Measurements from ENCODE around the gene LRFN3. TPM values are rescaled to one million over a fixed set of nuclear protein-coding genes. Genes with fewer than 3 reads are reported as not detected.

LRFN3 gene
- total and polyA plus RNA-seq, 10 of the 15 experiments (the other 5 are each of a cell fraction or from before 2014, with no cell fraction given): 0.02 to 7.3 (median 2.0) TPM; not detected in 1

GRCh38 chr19:35899547-35900214 lies 36.5 kb upstream of the LRFN3 start (continued):
- TF ChIP-seq ZBTB33 (IDR thresholded peaks at IDR 0.05) (no peak), SIX5 (IDR thresholded peaks at IDR 0.05; ENCODE audit: low read depth, low read length, severe bottlenecking) (no peak), NFIC (IDR thresholded peaks at IDR 0.05; ENCODE audit: low read depth, low read length) (peak; percentile 43; the same call in 1 of the 2 replicates), MXI1 (IDR thresholded peaks at IDR 0.05; ENCODE audit: low read depth, low read length) (peak; percentile 86), ZNF384 (IDR thresholded peaks at IDR 0.05; ENCODE audit: borderline replicate concordance, low read depth, low read length) (peak; percentile 82), HCFC1 (IDR thresholded peaks at IDR 0.05; ENCODE audit: low read length) (no peak), RAD51 (IDR thresholded peaks at IDR 0.05) (no peak), ZZZ3 (IDR thresholded peaks at IDR 0.05; ENCODE audit: control insufficient read depth, insufficient read length, low read depth) (no peak), IKZF2 (IDR thresholded peaks at IDR 0.05) (peak; percentile 5 to 37; a peak in 2 of 4 replicates), WRNIP1 (IDR thresholded peaks at IDR 0.05; ENCODE audit: borderline replicate concordance, low read depth, low read length) (no peak), SMARCA5 (IDR thresholded peaks at IDR 0.05) (no peak), MTA2 (IDR thresholded peaks at IDR 0.05; ENCODE audit: low read depth) (no peak), GABPA (IDR thresholded peaks at IDR 0.05; ENCODE audit: low read depth) (no peak), POLR2A (IDR thresholded peaks at IDR 0.05; ENCODE audit: low read depth, low read length) (peak; percentile 38; the same call in 1 of the 2 replicates), POLR2AphosphoS2 (IDR thresholded peaks at IDR 0.05; ENCODE audit: low read depth, low read length) (peak; percentile 11; the same call in 1 of the 2 replicates), HDAC2 (IDR thresholded peaks at IDR 0.05) (no peak), STAT1 (conservative IDR thresholded peaks at IDR 0.05) (no peak), RFX5 (IDR thresholded peaks at IDR 0.05; ENCODE audit: low read depth, low read length) (no peak), IKZF1 (conservative IDR thresholded peaks at IDR 0.05) (peak; percentile 76), RUNX3 (IDR thresholded peaks at IDR 0.05; ENCODE audit: low read length) (no peak; the same call in none of the 2 replicates), IRF4 (IDR thresholded peaks at IDR 0.05; ENCODE audit: low read depth, low read length) (no peak), CBX5 (IDR thresholded peaks at IDR 0.05; ENCODE audit: low read depth) (no peak)
- TF ChIP-seq, protein P1, sequence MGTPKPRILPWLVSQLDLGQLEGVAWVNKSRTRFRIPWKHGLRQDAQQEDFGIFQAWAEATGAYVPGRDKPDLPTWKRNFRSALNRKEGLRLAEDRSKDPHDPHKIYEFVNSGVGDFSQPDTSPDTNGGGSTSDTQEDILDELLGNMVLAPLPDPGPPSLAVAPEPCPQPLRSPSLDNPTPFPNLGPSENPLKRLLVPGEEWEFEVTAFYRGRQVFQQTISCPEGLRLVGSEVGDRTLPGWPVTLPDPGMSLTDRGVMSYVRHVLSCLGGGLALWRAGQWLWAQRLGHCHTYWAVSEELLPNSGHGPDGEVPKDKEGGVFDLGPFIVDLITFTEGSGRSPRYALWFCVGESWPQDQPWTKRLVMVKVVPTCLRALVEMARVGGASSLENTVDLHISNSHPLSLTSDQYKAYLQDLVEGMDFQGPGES (IDR thresholded peaks at IDR 0.05): no peak
- TF ChIP-seq, protein P2, sequence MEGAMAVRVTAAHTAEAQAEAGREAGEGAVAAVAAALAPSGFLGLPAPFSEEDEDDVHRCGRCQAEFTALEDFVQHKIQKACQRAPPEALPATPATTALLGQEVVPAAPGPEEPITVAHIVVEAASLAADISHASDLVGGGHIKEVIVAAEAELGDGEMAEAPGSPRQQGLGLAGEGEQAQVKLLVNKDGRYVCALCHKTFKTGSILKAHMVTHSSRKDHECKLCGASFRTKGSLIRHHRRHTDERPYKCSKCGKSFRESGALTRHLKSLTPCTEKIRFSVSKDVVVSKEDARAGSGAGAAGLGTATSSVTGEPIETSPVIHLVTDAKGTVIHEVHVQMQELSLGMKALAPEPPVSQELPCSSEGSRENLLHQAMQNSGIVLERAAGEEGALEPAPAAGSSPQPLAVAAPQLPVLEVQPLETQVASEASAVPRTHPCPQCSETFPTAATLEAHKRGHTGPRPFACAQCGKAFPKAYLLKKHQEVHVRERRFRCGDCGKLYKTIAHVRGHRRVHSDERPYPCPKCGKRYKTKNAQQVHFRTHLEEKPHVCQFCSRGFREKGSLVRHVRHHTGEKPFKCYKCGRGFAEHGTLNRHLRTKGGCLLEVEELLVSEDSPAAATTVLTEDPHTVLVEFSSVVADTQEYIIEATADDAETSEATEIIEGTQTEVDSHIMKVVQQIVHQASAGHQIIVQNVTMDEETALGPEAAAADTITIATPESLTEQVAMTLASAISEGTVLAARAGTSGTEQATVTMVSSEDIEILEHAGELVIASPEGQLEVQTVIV (IDR thresholded peaks at IDR 0.05; ENCODE audit: borderline replicate concordance, partially characterized antibody): no peak
- TF ChIP-seq, protein P3, sequence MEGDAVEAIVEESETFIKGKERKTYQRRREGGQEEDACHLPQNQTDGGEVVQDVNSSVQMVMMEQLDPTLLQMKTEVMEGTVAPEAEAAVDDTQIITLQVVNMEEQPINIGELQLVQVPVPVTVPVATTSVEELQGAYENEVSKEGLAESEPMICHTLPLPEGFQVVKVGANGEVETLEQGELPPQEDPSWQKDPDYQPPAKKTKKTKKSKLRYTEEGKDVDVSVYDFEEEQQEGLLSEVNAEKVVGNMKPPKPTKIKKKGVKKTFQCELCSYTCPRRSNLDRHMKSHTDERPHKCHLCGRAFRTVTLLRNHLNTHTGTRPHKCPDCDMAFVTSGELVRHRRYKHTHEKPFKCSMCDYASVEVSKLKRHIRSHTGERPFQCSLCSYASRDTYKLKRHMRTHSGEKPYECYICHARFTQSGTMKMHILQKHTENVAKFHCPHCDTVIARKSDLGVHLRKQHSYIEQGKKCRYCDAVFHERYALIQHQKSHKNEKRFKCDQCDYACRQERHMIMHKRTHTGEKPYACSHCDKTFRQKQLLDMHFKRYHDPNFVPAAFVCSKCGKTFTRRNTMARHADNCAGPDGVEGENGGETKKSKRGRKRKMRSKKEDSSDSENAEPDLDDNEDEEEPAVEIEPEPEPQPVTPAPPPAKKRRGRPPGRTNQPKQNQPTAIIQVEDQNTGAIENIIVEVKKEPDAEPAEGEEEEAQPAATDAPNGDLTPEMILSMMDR (IDR thresholded peaks at IDR 0.05 in 2 of 3, conservative IDR thresholded peaks at IDR 0.05 in 1 of 3; ENCODE audit: control insufficient read depth in 2 of 3, extremely low read depth in 1 of 3, insufficient read depth in 1 of 3, low read depth in 3 of 3, low read length in 3 of 3): no peak

Measured in GM12878 (cell line).